Activated T-helper 17 cell treated with anti-CD3 and anti-CD28 coated beads, Interleukin-2, amount 50 U/mL, for 72 hours (primary cell): Measurements from ENCODE around the gene ILF2. TPM values are rescaled to one million over a fixed set of nuclear protein-coding genes. Genes with fewer than 3 reads are reported as not detected.
"Not testable (repeated sequence)": the region's sequence is repeated elsewhere in the genome, so short reads cannot be mapped to it uniquely, and the experiment has no call there.

Source experiments
- ATAC-seq: fragments of 150-1000 bp; cut with Tn5 transposase; replicated peaks from 2 replicates; pipeline ENCODE4 v1.10.0; 2021; ENCODE audit warnings: mild to moderate bottlenecking, moderate library complexity
- H3K27ac Mint-ChIP-seq: one replicate; pipeline ENCODE4 v1.8.0; 2022; ENCODE audit warnings: mixed read lengths
- H3K27me3 Mint-ChIP-seq: one replicate; pipeline ENCODE4 v1.8.0; 2022; ENCODE audit warnings: mixed read lengths
- H3K36me3 Mint-ChIP-seq: one replicate; pipeline ENCODE4 v1.8.0; 2022; ENCODE audit warnings: low read depth, mild to moderate bottlenecking, mixed read lengths
- H3K4me1 Mint-ChIP-seq: one replicate; pipeline ENCODE4 v1.8.0; 2022; ENCODE audit warnings: mixed read lengths
- H3K4me3 Mint-ChIP-seq: one replicate; pipeline ENCODE4 v1.8.0; 2022; ENCODE audit warnings: mild to moderate bottlenecking, mixed read lengths
- H3K9me3 Mint-ChIP-seq: one replicate; pipeline ENCODE4 v1.8.0; 2022; ENCODE audit warnings: mixed read lengths
- total RNA-seq, 2 donors: library from RNA; stranded (reverse); gene quantifications; one replicate each; pipeline ENCODE4 v1.2.3, GENCODE V29; 2022

The ILF2 gene
- 100 to 1,000 TPM; 153 to 245 TPM for total RNA-seq

- no peaks in the 10 kb centered on the region for H3K36me3 Mint-ChIP-seq
- H3K4me1 Mint-ChIP-seq: peaks cover 20% of the 10 kb centered on the region
- H3K27me3 Mint-ChIP-seq: no peaks in the 10 kb centered on the region
- no peak within 1 kb of the TSS for H3K27ac Mint-ChIP-seq
- no peaks in the 10 kb centered on the region for H3K9me3 Mint-ChIP-seq
- peak; percentile 92 for ATAC-seq
- no peak within 1 kb of the TSS for H3K4me3 Mint-ChIP-seq
Measured at GRCh38 chr1:153670859-153671627, at the start of gene ILF2. Gene ILF2, minus strand, starts transcription at chr1:153670993. Its CDS starts 71 bp downstream, at chr1:153670922.

- Mint-ChIP-seq H3K36me3 (no peaks in the 10 kb centered on the region), H3K4me3 (peak overlapping the region; percentile 4), H3K27me3 (no peaks in the 10 kb centered on the region), H3K9me3 (no peaks in the 10 kb centered on the region), H3K4me1 (peaks cover 5% of the 10 kb centered on the region), H3K27ac (peak overlapping the region; percentile 82)
- peak; percentile 90 for ATAC-seq
Measured at GRCh38 chr1:153717330-153717729, 46.5 kb upstream of the ILF2 start.

GRCh38 chr1:153716211-153716610 lies 45.4 kb upstream of the ILF2 start:
- not testable (repeated sequence) for H3K9me3 Mint-ChIP-seq, H3K36me3 Mint-ChIP-seq, H3K4me3 Mint-ChIP-seq, H3K27me3 Mint-ChIP-seq, H3K4me1 Mint-ChIP-seq, H3K27ac Mint-ChIP-seq
- ATAC-seq: peak; percentile 58

- ATAC-seq: no peak
- Mint-ChIP-seq H3K36me3 (no peaks in the 10 kb centered on the region), H3K9me3 (no peaks in the 10 kb centered on the region), H3K27me3 (no peaks in the 10 kb centered on the region), H3K4me3 (no peak overlapping the region), H3K4me1 (no peaks in the 10 kb centered on the region), H3K27ac (no peak overlapping the region)
Measured at GRCh38 chr1:153711026-153711425, 40.2 kb upstream of the ILF2 start.

- H3K27me3 Mint-ChIP-seq: no peaks in the 10 kb centered on the region
- no peak overlapping the region for H3K27ac Mint-ChIP-seq
- H3K9me3 Mint-ChIP-seq: no peaks in the 10 kb centered on the region
- no peaks in the 10 kb centered on the region for H3K36me3 Mint-ChIP-seq
- no peaks in the 10 kb centered on the region for H3K4me1 Mint-ChIP-seq
- H3K4me3 Mint-ChIP-seq: no peak overlapping the region
- ATAC-seq: no peak
Measured at GRCh38 chr1:153705484-153705883, 34.7 kb upstream of the ILF2 start.

- Mint-ChIP-seq H3K36me3 (no peaks in the 10 kb centered on the region), H3K27ac (no peak overlapping the region), H3K27me3 (no peaks in the 10 kb centered on the region), H3K4me3 (no peak overlapping the region), H3K4me1 (no peaks in the 10 kb centered on the region), H3K9me3 (no peaks in the 10 kb centered on the region)
- ATAC-seq: no peak
Measured at GRCh38 chr1:153699768-153700167, 29.0 kb upstream of the ILF2 start.

- no peak overlapping the region for H3K27ac Mint-ChIP-seq
- no peaks in the 10 kb centered on the region for H3K4me1 Mint-ChIP-seq
- no peaks in the 10 kb centered on the region for H3K27me3 Mint-ChIP-seq
- H3K4me3 Mint-ChIP-seq: no peak overlapping the region
- H3K9me3 Mint-ChIP-seq: no peaks in the 10 kb centered on the region
- ATAC-seq: no peak
- H3K36me3 Mint-ChIP-seq: no peaks in the 10 kb centered on the region
Measured at GRCh38 chr1:153698923-153699714, 28.3 kb upstream of the ILF2 start.

- Mint-ChIP-seq H3K36me3 (no peaks in the 10 kb centered on the region), H3K9me3 (no peaks in the 10 kb centered on the region), H3K27me3 (no peaks in the 10 kb centered on the region), H3K4me3 (no peak overlapping the region), H3K27ac (no peak overlapping the region), H3K4me1 (no peaks in the 10 kb centered on the region)
- ATAC-seq: no peak
Measured at GRCh38 chr1:153698020-153698922, 27.5 kb upstream of the ILF2 start.

GRCh38 chr1:153697191-153698019 lies 26.6 kb upstream of the ILF2 start:
- Mint-ChIP-seq H3K36me3 (no peaks in the 10 kb centered on the region), H3K4me1 (no peaks in the 10 kb centered on the region), H3K4me3 (no peak overlapping the region), H3K27ac (no peak overlapping the region), H3K9me3 (no peaks in the 10 kb centered on the region), H3K27me3 (no peaks in the 10 kb centered on the region)
- ATAC-seq: no peak

GRCh38 chr1:153696741-153697140 lies 25.9 kb upstream of the ILF2 start:
- Mint-ChIP-seq H3K27me3 (no peaks in the 10 kb centered on the region), H3K27ac (no peak overlapping the region), H3K4me3 (no peak overlapping the region), H3K36me3 (no peaks in the 10 kb centered on the region), H3K4me1 (no peaks in the 10 kb centered on the region), H3K9me3 (no peaks in the 10 kb centered on the region)
- ATAC-seq: no peak

GRCh38 chr1:153693466-153693865 lies 22.7 kb upstream of the ILF2 start:
- Mint-ChIP-seq H3K27me3 (no peaks in the 10 kb centered on the region), H3K27ac (no peak overlapping the region), H3K9me3 (no peaks in the 10 kb centered on the region), H3K4me1 (no peaks in the 10 kb centered on the region), H3K4me3 (no peak overlapping the region), H3K36me3 (no peaks in the 10 kb centered on the region)
- ATAC-seq: no peak

GRCh38 chr1:153688736-153689328 lies 18.0 kb upstream of the ILF2 start:
- no peak overlapping the region for H3K4me3 Mint-ChIP-seq
- no peaks in the 10 kb centered on the region for H3K36me3 Mint-ChIP-seq
- H3K27me3 Mint-ChIP-seq: peaks cover 11% of the 10 kb centered on the region
- H3K4me1 Mint-ChIP-seq: no peaks in the 10 kb centered on the region
- no peak for ATAC-seq
- no peaks in the 10 kb centered on the region for H3K9me3 Mint-ChIP-seq
- H3K27ac Mint-ChIP-seq: no peak overlapping the region

- Mint-ChIP-seq H3K4me1 (no peaks in the 10 kb centered on the region), H3K36me3 (no peaks in the 10 kb centered on the region), H3K27ac (no peak overlapping the region), H3K9me3 (no peaks in the 10 kb centered on the region), H3K4me3 (no peak overlapping the region), H3K27me3 (peaks cover 11% of the 10 kb centered on the region)
- ATAC-seq: no peak
Measured at GRCh38 chr1:153688276-153688675, 17.5 kb upstream of the ILF2 start.
